GM21515 (cell line): ENCODE measurements around the gene SCYL2.
"Not testable (repeated sequence)": the region's sequence is repeated elsewhere in the genome, so short reads cannot be mapped to it uniquely, and the experiment has no call there.

ENCODE experiments used
- ATAC-seq: cut with Tn5 transposase; IDR thresholded peaks from one replicate; pipeline ENCODE4 v1.9.1; 2021; ENCODE audit not compliant: unreplicated experiment

The SCYL2 gene

DNA sequence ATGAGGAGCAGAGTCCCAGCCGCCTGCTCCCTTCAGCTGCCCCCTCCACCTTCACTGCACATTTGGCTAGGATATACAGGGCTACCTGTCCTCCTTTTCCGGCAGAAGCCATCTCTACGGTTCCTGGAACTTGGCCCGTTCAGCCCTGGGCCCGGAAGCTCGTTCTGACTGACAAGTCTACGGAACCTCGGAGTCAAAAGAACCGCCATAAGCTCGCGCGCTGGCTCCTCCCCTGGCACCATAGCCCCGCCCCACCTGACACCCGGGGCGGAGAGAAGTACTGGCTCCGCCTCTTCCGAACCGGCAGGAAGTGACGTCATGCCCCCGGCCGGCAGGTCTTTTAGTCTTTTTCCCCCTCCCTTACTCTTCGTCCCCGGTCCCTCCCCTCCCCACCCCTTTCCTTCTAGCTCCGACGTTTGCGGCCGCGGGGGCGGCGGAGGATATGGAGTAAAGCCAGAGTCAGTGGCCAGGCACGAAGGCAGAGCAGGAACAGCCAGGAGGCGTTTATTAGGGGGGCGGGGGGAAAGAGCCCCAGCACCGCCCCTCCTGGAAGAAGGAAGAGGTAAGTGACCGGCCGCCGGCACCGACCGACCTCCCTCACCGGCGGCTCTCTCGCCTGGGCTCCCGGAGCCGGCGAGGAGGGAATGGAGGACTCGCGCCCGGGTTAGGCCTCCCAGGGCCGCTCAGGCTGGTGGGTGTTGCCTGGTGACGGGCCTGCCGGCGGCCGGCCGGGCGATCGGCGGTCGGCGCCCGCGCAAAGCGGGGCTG, at the start of gene SCYL2, which contains the start of gene DEPDC4:
Gene SCYL2, plus strand, starts transcription at position 343 of the 768 bp plus-strand sequence. CDS start 15,794 bp downstream, outside the sequence.
Gene DEPDC4, minus strand, starts transcription at position 245 of the 768 bp plus-strand sequence. Its CDS starts 3 bp downstream, at position 242.
- peak; percentile 92 for ATAC-seq

GRCh38 chr12:100219328-100220109, 47.5 kb upstream of the SCYL2 start:
- ATAC-seq, result no peak

- ATAC-seq, result no peak
These were observed 45.5 kb upstream of the SCYL2 start for GRCh38 chr12:100221523-100221922.

DNA sequence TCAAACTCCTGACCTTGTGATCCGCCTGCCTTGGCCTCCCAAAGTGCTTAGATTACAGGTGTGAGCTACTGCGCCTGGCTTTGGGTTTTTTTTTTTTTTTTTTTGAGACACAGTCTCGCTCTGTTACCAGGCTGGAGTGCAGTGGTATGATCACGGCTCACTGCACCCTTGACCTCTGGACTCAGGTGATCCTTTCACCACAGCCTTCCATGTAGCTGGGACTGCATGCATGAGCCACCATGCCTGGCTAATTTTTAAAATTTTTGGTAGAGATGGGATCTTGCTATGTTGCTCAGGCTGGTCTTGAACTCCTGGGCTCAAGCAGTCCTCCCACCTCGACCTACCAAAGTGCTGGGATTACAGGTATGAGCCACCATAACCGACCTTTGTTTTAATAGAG, 44.8 kb upstream of the SCYL2 start:
- not testable (repeated sequence) for ATAC-seq

GRCh38 chr12:100225491-100225890, 41.5 kb upstream of the SCYL2 start:
- ATAC-seq, result no peak

DNA sequence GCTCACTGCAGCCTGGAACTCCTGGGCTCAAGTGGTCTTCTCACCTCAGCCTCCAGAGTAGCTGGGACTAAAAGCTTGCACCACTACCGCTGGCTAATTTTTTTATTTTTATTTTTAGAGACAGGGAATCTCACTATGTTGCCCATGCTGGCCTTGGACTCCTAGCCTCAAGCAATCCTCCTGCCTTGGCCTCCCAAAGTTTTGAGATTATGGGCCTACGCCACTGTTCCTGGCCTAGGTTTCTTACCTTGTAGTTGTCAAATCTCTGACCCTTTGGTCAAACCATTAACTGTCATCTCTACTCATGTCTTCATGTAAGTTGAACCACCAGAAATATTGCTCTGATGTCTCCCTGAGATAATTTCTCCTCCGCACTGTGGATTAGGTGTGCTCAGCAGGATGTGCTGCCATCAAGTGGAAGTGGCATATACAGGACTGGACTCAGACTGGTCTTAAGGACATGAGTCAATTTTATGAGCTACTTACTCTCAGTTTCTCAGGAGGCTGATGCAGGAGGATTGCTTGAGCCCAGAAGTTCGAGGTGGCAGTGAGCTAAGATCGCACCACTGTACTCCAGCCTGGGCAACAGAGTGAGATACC, 37.8 kb upstream of the SCYL2 start:
- no peak for ATAC-seq

DNA sequence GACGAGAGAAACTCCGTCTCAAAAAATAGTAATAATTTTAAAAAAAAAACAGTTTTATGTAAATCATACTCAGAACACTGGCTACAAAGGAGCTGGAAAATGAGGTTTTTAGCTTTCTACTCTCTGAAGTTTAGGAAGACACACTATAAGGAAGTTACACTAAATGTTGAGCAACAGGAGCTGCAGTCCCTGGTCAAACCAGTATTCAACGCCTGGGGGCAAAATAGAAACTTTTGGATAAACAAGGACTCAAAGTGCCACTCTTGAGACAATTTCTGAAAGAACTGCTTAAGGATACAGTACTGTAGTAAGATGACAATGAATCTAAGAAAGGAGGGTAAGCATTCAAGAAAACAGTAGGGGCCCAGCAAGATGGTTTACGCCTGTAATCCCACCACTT, 37.1 kb upstream of the SCYL2 start:
- no peak for ATAC-seq

DNA sequence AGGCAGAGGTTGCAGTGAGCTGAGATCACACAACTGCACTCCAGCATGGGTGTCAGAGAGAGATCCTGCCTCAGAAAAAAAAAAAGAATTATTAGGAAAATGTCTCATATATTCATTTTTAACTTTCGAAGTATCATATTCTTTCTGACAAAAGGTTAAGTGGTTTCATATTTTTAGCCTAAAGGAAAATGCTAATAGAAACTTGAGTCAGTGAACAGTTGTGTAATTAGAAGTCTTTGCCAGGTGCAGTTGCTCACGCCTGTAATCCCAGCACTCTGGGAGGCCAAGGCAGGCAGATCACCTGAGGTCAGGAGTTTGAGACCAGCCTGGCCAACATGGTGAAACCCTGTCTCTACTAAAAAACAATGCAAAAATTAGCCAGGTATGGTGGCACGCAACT, 35.1 kb upstream of the SCYL2 start:
- not testable (repeated sequence) for ATAC-seq

GRCh38 chr12:100234166-100234565, 32.8 kb upstream of the SCYL2 start:
- ATAC-seq, result no peak

- ATAC-seq, result peak; percentile 70
These were observed 32.2 kb upstream of the SCYL2 start for GRCh38 chr12:100234591-100235304.

DNA sequence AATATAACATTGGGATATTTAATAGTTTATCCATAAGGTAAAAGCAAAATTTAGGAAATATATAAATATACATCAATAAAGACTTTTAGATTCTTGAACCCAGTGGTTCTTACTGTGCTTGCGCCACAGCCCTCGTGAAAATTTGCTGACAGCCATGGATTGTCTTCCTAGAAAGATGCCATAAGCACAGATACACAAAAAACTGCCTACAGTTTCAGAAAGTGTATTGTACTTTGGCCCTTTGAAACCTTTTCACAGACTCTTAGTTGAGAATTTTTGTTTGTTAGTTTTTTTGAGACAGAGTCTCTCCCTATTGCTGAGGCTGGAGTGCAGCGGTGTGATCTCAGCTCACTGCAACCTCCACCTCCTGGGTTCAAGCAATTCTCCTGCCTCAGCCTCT, 28.2 kb upstream of the SCYL2 start:
- ATAC-seq, result no peak

- ATAC-seq, result no peak
These were observed 27.4 kb upstream of the SCYL2 start for GRCh38 chr12:100239589-100239988.

DNA sequence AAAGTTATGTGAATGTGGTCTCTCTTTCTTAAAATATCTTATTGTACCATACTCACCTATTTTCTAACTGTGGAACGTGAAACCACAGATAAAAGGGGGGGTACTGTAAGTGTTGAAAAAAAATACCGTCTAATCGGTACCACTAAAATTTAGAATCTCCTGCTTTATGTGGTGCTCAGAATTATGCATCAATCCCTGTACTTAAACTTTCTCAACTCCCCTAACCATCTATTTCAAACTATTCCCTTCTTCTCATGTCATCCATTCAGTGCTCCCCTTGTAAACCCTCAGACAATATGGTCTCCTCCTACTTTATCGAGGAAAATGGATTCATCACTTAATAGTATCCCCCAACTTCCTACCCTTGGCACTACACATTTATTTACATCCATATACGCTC, 23.8 kb upstream of the SCYL2 start:
- no peak for ATAC-seq

GRCh38 chr12:100247765-100248164, 19.2 kb upstream of the SCYL2 start:
- ATAC-seq, result no peak

- ATAC-seq, result no peak
These were observed 18.1 kb upstream of the SCYL2 start for GRCh38 chr12:100248886-100249285.

GRCh38 chr12:100249941-100250340, 17.0 kb upstream of the SCYL2 start:
- no peak for ATAC-seq

DNA sequence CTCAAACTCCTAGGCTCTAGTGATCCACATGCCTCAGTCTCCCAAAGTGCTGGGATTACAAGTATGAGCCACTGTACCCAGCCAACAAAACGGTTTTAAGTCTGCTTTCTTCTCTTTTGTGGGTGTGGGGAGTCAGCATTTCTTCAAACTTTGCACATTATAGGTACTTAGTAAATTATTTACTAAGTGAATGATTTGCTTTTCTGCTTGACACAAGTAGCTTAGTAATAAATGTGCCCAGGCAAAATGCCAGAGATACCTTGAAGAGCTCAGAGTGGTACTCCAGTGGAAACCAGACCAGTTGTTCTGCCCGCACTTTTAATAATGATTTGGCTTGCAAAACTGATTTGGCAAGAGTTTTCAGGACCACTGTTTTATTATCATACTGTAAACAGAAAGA, 15.1 kb upstream of the SCYL2 start:
- ATAC-seq, result no peak

GRCh38 chr12:100253437-100253836, 13.5 kb upstream of the SCYL2 start:
- no peak for ATAC-seq

DNA sequence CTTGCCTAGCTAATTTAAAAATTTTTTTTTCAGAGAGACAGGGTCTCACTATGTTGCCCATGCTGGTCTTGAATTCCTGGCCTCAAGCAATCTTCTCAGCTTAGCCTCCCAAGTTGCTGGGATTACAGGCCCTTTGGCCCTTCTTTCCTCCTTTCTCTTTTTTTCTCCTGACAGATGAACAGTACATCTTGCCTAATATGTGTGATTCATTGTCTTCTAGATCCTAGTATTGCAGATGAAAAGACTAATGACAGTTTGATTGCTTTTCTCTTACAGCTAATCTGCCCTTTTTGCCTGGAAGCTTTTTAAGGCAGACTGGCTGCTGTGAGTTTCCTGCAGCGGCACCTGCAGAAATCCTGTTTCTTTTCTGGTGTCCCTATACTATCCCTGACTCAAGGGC, 12.1 kb upstream of the SCYL2 start:
- no peak for ATAC-seq

- no peak for ATAC-seq
These were observed 8.8 kb upstream of the SCYL2 start for GRCh38 chr12:100258127-100258526.

GRCh38 chr12:100263131-100263530, 3.8 kb upstream of the SCYL2 start:
- no peak for ATAC-seq
